ENCODE measurements around the gene VOPP1. TPM values are rescaled to one million over a fixed set of nuclear protein-coding genes. Genes with fewer than 3 reads are reported as not detected.

VOPP1 gene
- total and polyA plus RNA-seq, 9 of the 15 experiments (the other 6 are each of a cell fraction or from before 2014, with no cell fraction given), result 8.2 to 45.8 (median 31.2) TPM

DNA sequence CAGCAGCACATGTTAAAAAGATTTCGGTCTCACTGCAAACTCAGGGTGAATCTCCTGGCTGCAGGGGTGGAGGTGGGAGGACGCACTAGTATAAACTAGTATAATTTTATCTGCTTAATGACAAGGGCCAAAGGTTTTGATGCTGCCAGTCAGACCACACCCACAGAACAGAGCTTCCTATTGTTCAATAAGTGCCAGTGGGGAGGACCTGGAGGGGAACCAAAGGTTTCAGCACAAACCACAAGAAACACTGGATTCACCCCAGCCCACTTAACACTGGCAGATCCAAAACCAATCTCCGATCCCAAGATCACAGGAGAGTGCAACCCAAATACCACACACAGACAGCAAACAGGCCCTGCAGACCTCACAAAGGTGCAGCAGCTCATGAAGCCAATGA lies 6.6 kb downstream of the VOPP1 start:
- Histone ChIP-seq H3K36me3 (ENCODE audit: control insufficient read depth, insufficient read depth, low read length) (peaks cover 3% of the 10 kb centered on the region; the same call in 1 of the 3 replicates), H3K9me3 (replicated peaks; ENCODE audit: control insufficient read depth, insufficient read depth, low read depth, low read length) (no peaks in the 10 kb centered on the region), H3K27ac (ENCODE audit: extremely low read depth, low read depth, low read length) (no peak overlapping the region), H3K4me1 (replicated peaks in 1 of 2; ENCODE audit: control insufficient read depth in 2 of 2, insufficient read depth in 2 of 2, low read length in 2 of 2) (peaks cover 12 to 16% of the 10 kb centered on the region in 2 experiments; a peak in 4 of 5 replicates), H3K9ac (ENCODE audit: insufficient read depth in 1 of 2, low read depth in 2 of 2, low read length in 2 of 2) (no peak overlapping the region), H3K4me2 (ENCODE audit: insufficient read depth, low read length) (no peak overlapping the region), H3K27me3 (ENCODE audit: control insufficient read depth in 2 of 2, insufficient read depth in 2 of 2, low read length in 2 of 2) (no peaks in the 10 kb centered on the region), H3K79me2 (ENCODE audit: control insufficient read depth, insufficient read depth, low read length) (peaks cover 76% of the 10 kb centered on the region), H4K20me1 (replicated peaks; ENCODE audit: control insufficient read depth, insufficient read depth, low read length) (peaks cover 20% of the 10 kb centered on the region; the same call in 1 of the 2 replicates), H2AFZ (ENCODE audit: low read depth, low read length) (no peak overlapping the region), H3K9me1 (ENCODE audit: control insufficient read depth, insufficient read depth, low read length) (no peaks in the 10 kb centered on the region), H3K4me3 (no peak overlapping the region)
- intact Hi-C loops (cut with micrococcal nuclease) (no loop called here), in situ Hi-C loops (cut with MboI) (no loop called here)
- FAIRE-seq (no peak), ATAC-seq (no peak), DNase-seq (ENCODE audit: extremely low read depth in 1 of 4, low spot score in 3 of 4) (no peak)
- BruUV-seq (replicated peaks), result no TSS peak
- WGBS (ENCODE audit: insufficient coverage, low coverage, missing lambda C conversion rate), result 77% methylated on average over 3 of the region's 3 CpGs
- TF ChIP-seq ZNF695 (CRISPR knock-in tag; IDR thresholded peaks at IDR 0.05) (no peak), NONO (IDR thresholded peaks at IDR 0.05; ENCODE audit: low read depth in 2 of 2, low read length in 1 of 2) (no peak), ZNF3 (CRISPR knock-in tag; IDR thresholded peaks at IDR 0.05) (no peak), MYC (IDR thresholded peaks at IDR 0.05; ENCODE audit: low read depth, low read length) (no peak), MYC (CRISPR knock-in tag; IDR thresholded peaks at IDR 0.05; ENCODE audit: borderline replicate concordance, low read depth) (no peak), PHF8 (IDR thresholded peaks at IDR 0.05; ENCODE audit: borderline replicate concordance, low read length) (no peak), TEAD2 (tag; IDR thresholded peaks at IDR 0.05) (no peak)
- TF ChIP-seq, protein P1, sequence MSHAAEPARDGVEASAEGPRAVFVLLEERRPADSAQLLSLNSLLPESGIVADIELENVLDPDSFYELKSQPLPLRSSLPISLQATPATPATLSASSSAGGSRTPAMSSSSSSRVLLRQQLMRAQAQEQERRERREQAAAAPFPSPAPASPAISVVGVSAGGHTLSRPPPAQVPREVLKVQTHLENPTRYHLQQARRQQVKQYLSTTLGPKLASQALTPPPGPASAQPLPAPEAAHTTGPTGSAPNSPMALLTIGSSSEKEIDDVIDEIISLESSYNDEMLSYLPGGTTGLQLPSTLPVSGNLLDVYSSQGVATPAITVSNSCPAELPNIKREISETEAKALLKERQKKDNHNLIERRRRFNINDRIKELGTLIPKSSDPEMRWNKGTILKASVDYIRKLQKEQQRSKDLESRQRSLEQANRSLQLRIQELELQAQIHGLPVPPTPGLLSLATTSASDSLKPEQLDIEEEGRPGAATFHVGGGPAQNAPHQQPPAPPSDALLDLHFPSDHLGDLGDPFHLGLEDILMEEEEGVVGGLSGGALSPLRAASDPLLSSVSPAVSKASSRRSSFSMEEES (CRISPR knock-in tag; IDR thresholded peaks at IDR 0.05), result no peak
- TF ChIP-seq, protein P2, sequence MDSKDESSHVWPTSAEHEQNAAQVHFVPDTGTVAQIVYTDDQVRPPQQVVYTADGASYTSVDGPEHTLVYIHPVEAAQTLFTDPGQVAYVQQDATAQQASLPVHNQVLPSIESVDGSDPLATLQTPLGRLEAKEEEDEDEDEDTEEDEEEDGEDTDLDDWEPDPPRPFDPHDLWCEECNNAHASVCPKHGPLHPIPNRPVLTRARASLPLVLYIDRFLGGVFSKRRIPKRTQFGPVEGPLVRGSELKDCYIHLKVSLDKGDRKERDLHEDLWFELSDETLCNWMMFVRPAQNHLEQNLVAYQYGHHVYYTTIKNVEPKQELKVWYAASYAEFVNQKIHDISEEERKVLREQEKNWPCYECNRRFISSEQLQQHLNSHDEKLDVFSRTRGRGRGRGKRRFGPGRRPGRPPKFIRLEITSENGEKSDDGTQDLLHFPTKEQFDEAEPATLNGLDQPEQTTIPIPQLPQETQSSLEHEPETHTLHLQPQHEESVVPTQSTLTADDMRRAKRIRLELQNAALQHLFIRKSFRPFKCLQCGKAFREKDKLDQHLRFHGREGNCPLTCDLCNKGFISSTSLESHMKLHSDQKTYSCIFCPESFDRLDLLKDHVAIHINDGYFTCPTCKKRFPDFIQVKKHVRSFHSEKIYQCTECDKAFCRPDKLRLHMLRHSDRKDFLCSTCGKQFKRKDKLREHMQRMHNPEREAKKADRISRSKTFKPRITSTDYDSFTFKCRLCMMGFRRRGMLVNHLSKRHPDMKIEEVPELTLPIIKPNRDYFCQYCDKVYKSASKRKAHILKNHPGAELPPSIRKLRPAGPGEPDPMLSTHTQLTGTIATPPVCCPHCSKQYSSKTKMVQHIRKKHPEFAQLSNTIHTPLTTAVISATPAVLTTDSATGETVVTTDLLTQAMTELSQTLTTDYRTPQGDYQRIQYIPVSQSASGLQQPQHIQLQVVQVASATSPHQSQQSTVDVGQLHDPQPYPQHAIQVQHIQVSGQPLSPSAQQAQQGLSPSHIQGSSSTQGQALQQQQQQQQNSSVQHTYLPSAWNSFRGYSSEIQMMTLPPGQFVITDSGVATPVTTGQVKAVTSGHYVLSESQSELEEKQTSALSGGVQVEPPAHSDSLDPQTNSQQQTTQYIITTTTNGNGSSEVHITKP (IDR thresholded peaks at IDR 0.05; ENCODE audit: partially characterized antibody), result no peak
- CTCF ChIA-PET (ENCODE audit: low intra/inter-chr PET ratio), result no interaction called here
- POLR2A ChIA-PET, result no interaction called here
